ENCODE data around the gene ZNF385C. TPM values are rescaled to one million over a fixed set of nuclear protein-coding genes. Genes with fewer than 3 reads are reported as not detected.
"Not testable (repeated sequence)": the region's sequence is repeated elsewhere in the genome, so short reads cannot be mapped to it uniquely, and the experiment has no call there.

Gene ZNF385C
- polyA plus RNA-seq, 1 donor (not counting 4 experiments of a cell fraction or from before 2014, with no cell fraction given), result 0.09 TPM

DNA sequence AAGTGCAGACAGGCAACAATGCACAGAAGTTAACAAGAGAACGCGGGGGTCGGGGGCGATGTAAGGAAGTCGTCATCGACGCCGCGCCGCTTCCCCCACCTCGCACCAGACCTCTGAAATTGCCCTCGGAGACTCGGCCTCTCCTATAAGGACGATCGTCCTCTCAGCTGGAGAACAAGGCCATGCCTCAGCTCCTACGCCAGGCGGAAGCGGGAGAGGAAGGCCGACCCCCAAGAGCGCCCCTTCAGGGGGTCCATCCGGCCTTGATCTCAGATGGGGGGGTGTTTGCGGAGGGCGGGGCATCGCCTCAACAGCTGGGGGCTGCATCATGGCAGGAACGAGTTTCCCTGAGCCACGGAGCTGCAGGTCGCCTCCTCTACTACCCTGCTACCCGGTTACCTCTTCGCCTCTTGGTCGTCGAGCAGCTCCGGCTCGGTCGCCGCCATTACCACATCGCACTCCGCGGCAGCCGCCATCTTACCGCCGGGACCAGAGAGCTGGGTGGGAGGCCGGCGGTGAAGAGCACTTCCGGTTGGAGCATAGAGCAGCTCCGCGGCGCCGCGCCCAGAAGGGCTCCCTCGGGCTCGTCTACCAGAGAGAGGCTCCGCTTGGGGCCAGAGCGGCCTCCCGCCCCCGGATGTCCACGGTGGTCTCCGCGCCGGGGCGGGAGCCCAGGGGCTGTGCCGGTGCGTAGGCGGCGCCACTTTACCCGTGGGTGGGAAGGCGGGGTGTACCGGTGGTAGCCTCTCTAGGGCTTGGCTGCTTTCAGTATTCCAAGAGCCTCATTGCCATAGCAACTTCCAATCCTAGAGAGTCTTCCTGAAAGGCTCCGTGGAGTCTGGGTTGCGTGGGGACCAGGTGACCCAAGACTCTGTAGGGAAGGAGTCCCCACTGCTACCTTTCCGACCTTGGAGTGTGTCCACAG lies 81.1 kb downstream of the ZNF385C start, which contains the start of gene DNAJC7:
Gene DNAJC7 (minus strand): TSS at position 499 of the 925 bp plus-strand sequence. CDS start 23 bp downstream, at position 476.
- Histone ChIP-seq H3K27me3 (ENCODE audit: control insufficient read depth, extremely low read depth, insufficient read depth, low read length) (no peaks in the 10 kb centered on the region), H3K36me3 (ENCODE audit: control insufficient read depth in 2 of 2, extremely low read depth in 1 of 2, insufficient read depth in 2 of 2, low read length in 2 of 2) (peaks cover 0 to 13% of the 10 kb centered on the region in 2 experiments), H3K4me2 (ENCODE audit: control insufficient read depth, extremely low read depth, insufficient read depth, low read depth, low read length) (peak within 1 kb of the TSS; percentile 89), H3K4me3 (ENCODE audit: control insufficient read depth in 2 of 3, extremely low read depth in 1 of 3, insufficient read depth in 2 of 3, low read depth in 1 of 3, low read length in 3 of 3) (peak within 1 kb of the TSS; percentile 69 to 94 (median 82)), H3K9me1 (ENCODE audit: control insufficient read depth, extremely low read depth, insufficient read depth, low read length) (no peaks in the 10 kb centered on the region), H3K4me1 (ENCODE audit: control insufficient read depth, extremely low read depth, insufficient read depth, low read length) (peaks cover 27% of the 10 kb centered on the region), H3K9me3 (ENCODE audit: control insufficient read depth, low read depth, low read length) (no peaks in the 10 kb centered on the region), H3K79me2 (ENCODE audit: control insufficient read depth, insufficient read depth, low read length) (peaks cover 67% of the 10 kb centered on the region), H2AFZ (ENCODE audit: control insufficient read depth, low read length) (peak within 1 kb of the TSS; percentile 93), H3K9ac (ENCODE audit: control insufficient read depth, extremely low read depth, insufficient read depth, low read length) (peak within 1 kb of the TSS; percentile 95), H3K27ac (ENCODE audit: control insufficient read depth, insufficient read depth, low read length) (peak within 1 kb of the TSS; percentile 82), H4K20me1 (ENCODE audit: control insufficient read depth, extremely low read depth, insufficient read depth, low read length) (no peaks in the 10 kb centered on the region)
- peak in 1 of 3 experiments; percentile 22 for TF ChIP-seq CTCF (optimal IDR thresholded peaks at IDR 0.05 in 1 of 3, IDR thresholded peaks at IDR 0.05 in 1 of 3, conservative IDR thresholded peaks at IDR 0.05 in 1 of 3; ENCODE audit: extremely low read depth in 1 of 3, insufficient read depth in 2 of 3, low read length in 3 of 3)
- no peak for TF ChIP-seq EZH2 (IDR thresholded peaks at IDR 0.05; ENCODE audit: low read length)
- FAIRE-seq (no peak), DNase-seq (ENCODE audit: low read depth, low spot score) (no peak)
- dilution Hi-C loops (cut with MboI; ENCODE audit: extremely low pct_ligation_motif_present, low sequenced_read_pairs), result no loop called here

GRCh38 chr17:42016411-42016831 lies 81.9 kb downstream of the ZNF385C start:
- DNase-seq (ENCODE audit: low read depth, low spot score) (no peak), FAIRE-seq (no peak)
- dilution Hi-C loops (cut with MboI; ENCODE audit: extremely low pct_ligation_motif_present, low sequenced_read_pairs), result no loop called here
- H3K36me3 ChIP-seq (ENCODE audit: control insufficient read depth in 2 of 2, extremely low read depth in 1 of 2, insufficient read depth in 2 of 2, low read length in 2 of 2), result peaks cover 0 to 6% of the 10 kb centered on the region in 2 experiments
- H3K27ac ChIP-seq (ENCODE audit: control insufficient read depth, insufficient read depth, low read length), result peak overlapping the region; percentile 82
- peak overlapping the region; percentile 69 to 94 (median 82) for H3K4me3 ChIP-seq (ENCODE audit: control insufficient read depth in 2 of 3, extremely low read depth in 1 of 3, insufficient read depth in 2 of 3, low read depth in 1 of 3, low read length in 3 of 3)
- H3K4me2 ChIP-seq (ENCODE audit: control insufficient read depth, extremely low read depth, insufficient read depth, low read depth, low read length), result peak overlapping the region; percentile 89
- H3K79me2 ChIP-seq (ENCODE audit: control insufficient read depth, insufficient read depth, low read length), result peaks cover 71% of the 10 kb centered on the region
- TF ChIP-seq CTCF (optimal IDR thresholded peaks at IDR 0.05 in 1 of 3, IDR thresholded peaks at IDR 0.05 in 1 of 3, conservative IDR thresholded peaks at IDR 0.05 in 1 of 3; ENCODE audit: extremely low read depth in 1 of 3, insufficient read depth in 2 of 3, low read length in 3 of 3) (no peak), EZH2 (IDR thresholded peaks at IDR 0.05; ENCODE audit: low read length) (no peak)
- H3K9me3 ChIP-seq (ENCODE audit: control insufficient read depth, low read depth, low read length), result no peaks in the 10 kb centered on the region
- H2AFZ ChIP-seq (ENCODE audit: control insufficient read depth, low read length), result no peak overlapping the region
- no peaks in the 10 kb centered on the region for H3K27me3 ChIP-seq (ENCODE audit: control insufficient read depth, extremely low read depth, insufficient read depth, low read length)
- peak overlapping the region; percentile 95 for H3K9ac ChIP-seq (ENCODE audit: control insufficient read depth, extremely low read depth, insufficient read depth, low read length)
- H4K20me1 ChIP-seq (ENCODE audit: control insufficient read depth, extremely low read depth, insufficient read depth, low read length), result no peaks in the 10 kb centered on the region
- peaks cover 33% of the 10 kb centered on the region for H3K4me1 ChIP-seq (ENCODE audit: control insufficient read depth, extremely low read depth, insufficient read depth, low read length)
- H3K9me1 ChIP-seq (ENCODE audit: control insufficient read depth, extremely low read depth, insufficient read depth, low read length), result no peaks in the 10 kb centered on the region

DNA sequence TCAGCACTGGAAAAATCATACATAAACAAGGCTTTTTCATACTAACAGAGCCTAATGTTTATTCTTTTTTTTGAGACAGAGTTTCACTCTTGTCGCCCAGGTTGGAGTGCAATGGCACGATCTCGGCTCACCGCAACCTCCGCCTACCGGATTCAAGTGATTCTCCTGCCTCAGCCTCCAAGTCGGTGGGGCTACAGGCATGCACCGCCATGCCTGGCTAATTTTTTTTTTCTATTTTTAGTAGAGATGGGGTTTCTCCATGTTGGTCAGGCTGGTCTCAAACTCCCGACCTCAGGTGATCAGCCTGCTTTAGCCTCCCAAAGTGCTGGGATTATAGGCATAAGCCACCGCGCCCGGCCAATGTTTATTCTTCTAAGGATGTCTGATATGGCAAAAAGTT lies 84.5 kb downstream of the ZNF385C start:
- H3K4me2 ChIP-seq (ENCODE audit: control insufficient read depth, extremely low read depth, insufficient read depth, low read depth, low read length); FAIRE-seq; H3K9ac ChIP-seq (ENCODE audit: control insufficient read depth, extremely low read depth, insufficient read depth, low read length); H3K4me3 ChIP-seq (ENCODE audit: control insufficient read depth in 2 of 3, extremely low read depth in 1 of 3, insufficient read depth in 2 of 3, low read depth in 1 of 3, low read length in 3 of 3); H3K27ac ChIP-seq (ENCODE audit: control insufficient read depth, insufficient read depth, low read length); DNase-seq (ENCODE audit: low read depth, low spot score); H3K9me1 ChIP-seq (ENCODE audit: control insufficient read depth, extremely low read depth, insufficient read depth, low read length); H3K27me3 ChIP-seq (ENCODE audit: control insufficient read depth, extremely low read depth, insufficient read depth, low read length); H3K9me3 ChIP-seq (ENCODE audit: control insufficient read depth, low read depth, low read length); H2AFZ ChIP-seq (ENCODE audit: control insufficient read depth, low read length); H4K20me1 ChIP-seq (ENCODE audit: control insufficient read depth, extremely low read depth, insufficient read depth, low read length); dilution Hi-C loops (cut with MboI; ENCODE audit: extremely low pct_ligation_motif_present, low sequenced_read_pairs): not testable (repeated sequence)
- peaks cover 45% of the 10 kb centered on the region for H3K4me1 ChIP-seq (ENCODE audit: control insufficient read depth, extremely low read depth, insufficient read depth, low read length)
- peaks cover 79% of the 10 kb centered on the region for H3K79me2 ChIP-seq (ENCODE audit: control insufficient read depth, insufficient read depth, low read length)
- H3K36me3 ChIP-seq (ENCODE audit: control insufficient read depth in 2 of 2, extremely low read depth in 1 of 2, insufficient read depth in 2 of 2, low read length in 2 of 2), result peaks cover 2 to 12% of the 10 kb centered on the region in 2 experiments
